CD14-positive monocyte (primary cell): ENCODE data around the gene MVP. TPM values are rescaled to one million over a fixed set of nuclear protein-coding genes. Genes with fewer than 3 reads are reported as not detected.

ENCODE experiments used
- DNase-seq, 3 donors: peaks; one replicate each; pipeline ENCODE4 v3.0.0-alpha.2; 2011 to 2022
- H2AFZ ChIP-seq: 2 replicates; pipeline ENCODE4 v1.6.0; 2012; ENCODE audit warnings: mild to moderate bottlenecking, low read depth, low read length, inconsistent platforms; ENCODE audit not compliant: insufficient read depth, poor library complexity, severe bottlenecking
- H3K27ac ChIP-seq, 2 donors: 1 replicate in 1 of 2; 2 replicates in 1 of 2; pipeline ENCODE4 v1.5.1; 2012 to 2013; ENCODE audit warnings: low read length in 2 of 2, control low read depth in 1 of 2, inconsistent platforms in 1 of 2, low read depth in 1 of 2, mild to moderate bottlenecking in 1 of 2
- H3K27me3 ChIP-seq, 2 donors: one replicate each; pipeline versions ENCODE4 v1.6.0 to v1.6.1; 2011 to 2013; ENCODE audit warnings: low read length in 2 of 2; ENCODE audit not compliant: control insufficient read depth in 2 of 2, insufficient read depth in 2 of 2
- H3K36me3 ChIP-seq, 2 donors: replicated peaks in 1 of 2; 1 replicate in 1 of 2; 2 replicates in 1 of 2; pipeline versions ENCODE4 v1.5.1 to v1.6.1; 2012 to 2013; ENCODE audit warnings: low read length in 2 of 2, control low read depth in 1 of 2, inconsistent platforms in 1 of 2, mild to moderate bottlenecking in 1 of 2; ENCODE audit not compliant: insufficient read depth in 2 of 2, control insufficient read depth in 1 of 2
- H3K4me1 ChIP-seq, 2 donors: 1 replicate in 1 of 2; 2 replicates in 1 of 2; pipeline versions ENCODE4 v1.5.1 to v1.6.1; 2012 to 2013; ENCODE audit warnings: low read length in 2 of 2, control low read depth in 1 of 2, inconsistent platforms in 1 of 2, mild to moderate bottlenecking in 1 of 2, moderate library complexity in 1 of 2; ENCODE audit not compliant: insufficient read depth in 2 of 2, control insufficient read depth in 1 of 2
- H3K4me2 ChIP-seq: replicated peaks from 2 replicates; pipeline ENCODE3; 2012; ENCODE audit warnings: low read length, moderate library complexity, mild to moderate bottlenecking; ENCODE audit not compliant: poor library complexity, severe bottlenecking; ENCODE audit errors: extremely low read depth
- H3K4me3 ChIP-seq, 3 experiments: fragments of 200-600 bp in 1 of 3; sonication (generic) in 1 of 3; replicated peaks in 1 of 3; 1 replicate in 2 of 3; 2 replicates in 1 of 3; pipeline ENCODE4 v1.5.1; 2011 to 2013; ENCODE audit warnings: low read length in 3 of 3, mild to moderate bottlenecking in 3 of 3, control low read depth in 2 of 3, low read depth in 2 of 3, inconsistent platforms in 1 of 3, moderate library complexity in 1 of 3
- H3K79me2 ChIP-seq: 2 replicates; pipeline ENCODE4 v1.6.0; 2012; ENCODE audit warnings: mild to moderate bottlenecking, control low read depth, inconsistent platforms, low read length, moderate library complexity; ENCODE audit not compliant: insufficient read depth
- H3K9ac ChIP-seq: 2 replicates; pipeline ENCODE4 v1.6.0; 2017; ENCODE audit warnings: low read length, mild to moderate bottlenecking; ENCODE audit not compliant: insufficient read depth, poor library complexity, severe bottlenecking
- H3K9me3 ChIP-seq, 2 donors: replicated peaks in 1 of 2; 1 replicate in 1 of 2; 2 replicates in 1 of 2; pipeline versions ENCODE4 v1.5.1 to v1.6.1; 2012 to 2013; ENCODE audit warnings: low read length in 2 of 2, control low read depth in 1 of 2; ENCODE audit not compliant: control insufficient read depth in 1 of 2, insufficient read depth in 1 of 2
- H4K20me1 ChIP-seq: 2 replicates; pipeline ENCODE4 v1.6.0; 2012; ENCODE audit warnings: mild to moderate bottlenecking, low read length, control low read depth, moderate library complexity; ENCODE audit not compliant: insufficient read depth
- H3K27ac Mint-ChIP-seq, 7 donors: one replicate each; pipeline ENCODE4 v1.8.0; 2020; ENCODE audit warnings: mild to moderate bottlenecking in 7 of 7, mixed read lengths in 7 of 7, moderate library complexity in 6 of 7, inconsistent platforms in 2 of 7
- H3K27me3 Mint-ChIP-seq, 3 donors: one replicate each; pipeline ENCODE4 v1.8.0; 2021 to 2022; ENCODE audit warnings: low read depth in 3 of 3, mild to moderate bottlenecking in 3 of 3, mixed read lengths in 3 of 3, moderate library complexity in 3 of 3, inconsistent platforms in 1 of 3
- H3K36me3 Mint-ChIP-seq, 2 donors: one replicate each; pipeline ENCODE4 v1.8.0; 2020; ENCODE audit warnings: mixed read lengths in 2 of 2, inconsistent platforms in 1 of 2, mild to moderate bottlenecking in 1 of 2
- H3K4me1 Mint-ChIP-seq: one replicate; pipeline ENCODE4 v1.8.0; 2020; ENCODE audit warnings: mild to moderate bottlenecking, mixed read lengths
- H3K4me3 Mint-ChIP-seq, 2 donors: one replicate each; pipeline ENCODE4 v1.8.0; 2020; ENCODE audit warnings: mild to moderate bottlenecking in 2 of 2, mixed read lengths in 2 of 2, moderate library complexity in 1 of 2
- H3K9me3 Mint-ChIP-seq, 7 donors: one replicate each; pipeline ENCODE4 v1.8.0; 2020 to 2022; ENCODE audit warnings: mixed read lengths in 7 of 7, mild to moderate bottlenecking in 6 of 7, moderate library complexity in 6 of 7, inconsistent platforms in 2 of 7
- CTCF ChIP-seq: fragments of 200-600 bp; IDR thresholded peaks from one replicate; pipeline ENCODE4 v1.8.0; 2022; ENCODE audit warnings: antibody characterized with exemption, mild to moderate bottlenecking
- WGBS: methylation state at CpG from one replicate; pipeline ENCODE4 v1.1.5; 2013; ENCODE audit warnings: missing lambda C conversion rate; ENCODE audit not compliant: insufficient coverage; 5-methylcytosine and 5-hydroxymethylcytosine counted together
- intact Hi-C, 2 donors: fragments of 100-400 bp; cut with micrococcal nuclease; formaldehyde crosslinking; loops; one replicate each; pipeline versions ENCODE4 v1.15.0 to v1.15.1; 2023
- polyA plus RNA-seq, 3 donors: library from polyadenylated mRNA; depleted of rRNA in 1 of 3; unstranded in 2 of 3; stranded (reverse) in 1 of 3; fragments of 300-500 nt in 2 of 3; fragments of >200 nt in 1 of 3; fragmentation: Illumina TruSeq in 2 of 3; gene quantifications; 1 replicate in 2 of 3; 2 replicates in 1 of 3; pipeline ENCODE4 v1.2.3, GENCODE V29; 2012 to 2021

Gene MVP
- polyA plus RNA-seq, 3 donors = 146 to 274 (median 185) TPM

GRCh38 chr16:29790949-29791844 lies 29.1 kb upstream of the MVP start:
- no peak for DNase-seq
- peaks cover 41% of the 10 kb centered on the region for H3K4me1 Mint-ChIP-seq

More at GRCh38 chr16:29790949-29791844, 29.1 kb upstream of the MVP start:
- Histone ChIP-seq H3K9me3 (no peaks in the 10 kb centered on the region), H3K9ac (peak overlapping the region; percentile 78), H3K27ac (peak overlapping the region; percentile 14 to 74), H3K79me2 (peaks cover 57% of the 10 kb centered on the region), H2AFZ (peak overlapping the region; percentile 97), H4K20me1 (no peaks in the 10 kb centered on the region), H3K36me3 (no peaks in the 10 kb centered on the region), H3K4me2 (peak overlapping the region; percentile 91), H3K4me3 (peak overlapping the region; percentile 67 to 97 (median 97)), H3K27me3 (no peaks in the 10 kb centered on the region), H3K4me1 (peaks cover 25 to 33% of the 10 kb centered on the region in 2 donors)
- intact Hi-C loops = loop anchor here in 1 of 2 donors (2.0 kb wide), 2 partner anchors 14 to 44 kb away; no protein-coding TSS in a partner anchor
- H3K9me3 Mint-ChIP-seq = peaks cover 0 to 2% (median 0%) of the 10 kb centered on the region in 7 donors
- peaks cover 0 to 1% (median 0%) of the 10 kb centered on the region in 3 donors for H3K27me3 Mint-ChIP-seq
- WGBS = under 1% methylated on average over 25 of the region's 31 CpGs
- peak overlapping the region; percentile 68 to 95 (median 93) for H3K27ac Mint-ChIP-seq
- no peak for TF ChIP-seq CTCF
- H3K36me3 Mint-ChIP-seq = peaks cover 0 to 10% of the 10 kb centered on the region in 2 donors
- H3K4me3 Mint-ChIP-seq = peak overlapping the region; percentile 97 to 98
